ENCODE measurements around the gene TXLNB. TPM values are rescaled to one million over a fixed set of nuclear protein-coding genes. Genes with fewer than 3 reads are reported as not detected.

Gene TXLNB
- polyA plus RNA-seq, 1 of the 3 experiments (the other 2 are of a cell fraction) = 0.12 TPM

DNA sequence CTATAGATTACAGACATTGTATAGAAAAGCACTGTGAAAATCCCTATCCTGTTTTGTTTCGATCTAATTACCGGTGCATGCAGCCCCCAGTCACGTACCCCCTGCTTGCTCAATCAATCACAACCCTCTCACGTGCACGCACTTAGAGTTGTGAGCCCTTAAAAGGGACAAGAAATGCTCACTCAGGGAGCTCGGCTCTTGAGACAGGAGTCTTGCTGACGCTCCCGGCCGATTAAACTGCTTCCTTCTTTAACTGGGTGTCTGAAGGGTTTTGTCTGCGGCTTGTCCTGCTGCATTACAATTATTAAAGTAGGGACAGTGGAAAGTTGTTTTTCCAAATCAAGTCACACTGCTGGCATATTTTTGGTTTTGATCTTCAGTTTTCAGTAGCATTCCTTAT, 2.6 kb downstream of the TXLNB start:
- Histone ChIP-seq H3K4me2 (no peak overlapping the region), H3K4me1 (ENCODE audit: control insufficient read depth in 1 of 2, insufficient read depth in 2 of 2, low read depth in 1 of 2, low read length in 1 of 2) (no peaks in the 10 kb centered on the region), H3K27ac (ENCODE audit: low read depth in 2 of 2, low read length in 1 of 2) (no peak overlapping the region), H2AFZ (ENCODE audit: low read depth) (no peak overlapping the region), H3K36me3 (replicated peaks in 1 of 2; ENCODE audit: control insufficient read depth in 1 of 2, insufficient read depth in 2 of 2, low read length in 1 of 2) (no peaks in the 10 kb centered on the region), H3K9ac (no peak overlapping the region), H4K20me1 (ENCODE audit: insufficient read depth) (no peaks in the 10 kb centered on the region), H3K9me3 (no peaks in the 10 kb centered on the region), H3K4me3 (ENCODE audit: low read depth in 2 of 2, low read length in 1 of 2) (no peak overlapping the region), H3K79me2 (ENCODE audit: insufficient read depth) (no peaks in the 10 kb centered on the region), H3F3A (replicated peaks; ENCODE audit: insufficient read depth) (no peaks in the 10 kb centered on the region), H3K27me3 (ENCODE audit: insufficient read depth) (peaks cover 27% of the 10 kb centered on the region; the same call in 1 of the 2 replicates), H3K9me2 (no peaks in the 10 kb centered on the region)
- ChIA-PET CTCF (interaction anchor here (1.0 kb wide), 1 partner anchor 81 kb away, joined by 3 read pairs; no protein-coding TSS in a partner anchor), POLR2A (no interaction called here)
- WGBS (ENCODE audit: low lambda C conversion rate) = 21% methylated on average over 10 of the region's 10 CpGs
- no peak for TF ChIP-seq GABPA (IDR thresholded peaks at IDR 0.05; ENCODE audit: low read depth)
- no peak for TF ChIP-seq TEAD4 (IDR thresholded peaks at IDR 0.05; ENCODE audit: borderline replicate concordance, insufficient read depth)
- no peak for TF ChIP-seq EP300 (IDR thresholded peaks at IDR 0.05; ENCODE audit: borderline replicate concordance in 1 of 2, low read depth in 1 of 2, low read length in 1 of 2)
- no peak for TF ChIP-seq CTCF (IDR thresholded peaks at IDR 0.05)
- TF ChIP-seq REST (IDR thresholded peaks at IDR 0.05; ENCODE audit: low read depth, low read length) = no peak
- TF ChIP-seq EZH2phosphoT487 (IDR thresholded peaks at IDR 0.05; ENCODE audit: borderline replicate concordance, low read depth) = no peak
- no peak for TF ChIP-seq RAD21 (IDR thresholded peaks at IDR 0.05; ENCODE audit: low read length)
- no peak for TF ChIP-seq POLR2AphosphoS5 (IDR thresholded peaks at IDR 0.05; ENCODE audit: low read depth, low read length)
- no peak for TF ChIP-seq MAX (IDR thresholded peaks at IDR 0.05; ENCODE audit: low read depth)
- no peak for TF ChIP-seq MEF2A (IDR thresholded peaks at IDR 0.05; ENCODE audit: borderline replicate concordance, low read depth)
- no peak for TF ChIP-seq USF2 (IDR thresholded peaks at IDR 0.05; ENCODE audit: borderline replicate concordance, low read depth, low read length)
- TF ChIP-seq FOXM1 (IDR thresholded peaks at IDR 0.05; ENCODE audit: low read depth) = no peak
- no peak for DNase-seq
